Adrenal gland (tissue), 5 donors: ENCODE data around the gene TIMM50.

Experiments used
- CTCF ChIP-seq, 6 experiments: fragments of 450-650 bp in 4 of 6; fragments of 200-600 bp in 2 of 6; sonication (generic) in 1 of 6; IDR thresholded peaks; 1 replicate in 5 of 6; 2 replicates in 1 of 6; pipeline versions ENCODE4 v1.5.1 to v1.8.0; 2016 to 2021; ENCODE audit warnings: antibody characterized with exemption in 6 of 6, mild to moderate bottlenecking in 2 of 6, moderate library complexity in 1 of 6
- POLR2A ChIP-seq, 2 donors: fragments of 450-650 bp; IDR thresholded peaks; one replicate each; pipeline ENCODE4 v1.6.1; 2017; ENCODE audit warnings: antibody characterized with exemption in 2 of 2, mild to moderate bottlenecking in 2 of 2, moderate library complexity in 1 of 2
- donor health status: DM: no; HTN: no; CAD: no.

- TF ChIP-seq CTCF (IDR thresholded peaks at IDR 0.05) (no peak), POLR2A (IDR thresholded peaks at IDR 0.05) (no peak)
Measured at GRCh38 chr19:39533791-39534190, 53.2 kb downstream of the TIMM50 start.
